NAMALWA (cell line): ENCODE data around the gene RIN3.

Experiments used
- DNase-seq: peaks from one replicate; pipeline ENCODE4 v3.0.0-alpha.2; 2015; ENCODE audit warnings: low spot score

Gene RIN3

GRCh38 chr14:92714739-92715307, 201.2 kb downstream of the RIN3 start:
- DNase-seq = peak; percentile 84

DNA sequence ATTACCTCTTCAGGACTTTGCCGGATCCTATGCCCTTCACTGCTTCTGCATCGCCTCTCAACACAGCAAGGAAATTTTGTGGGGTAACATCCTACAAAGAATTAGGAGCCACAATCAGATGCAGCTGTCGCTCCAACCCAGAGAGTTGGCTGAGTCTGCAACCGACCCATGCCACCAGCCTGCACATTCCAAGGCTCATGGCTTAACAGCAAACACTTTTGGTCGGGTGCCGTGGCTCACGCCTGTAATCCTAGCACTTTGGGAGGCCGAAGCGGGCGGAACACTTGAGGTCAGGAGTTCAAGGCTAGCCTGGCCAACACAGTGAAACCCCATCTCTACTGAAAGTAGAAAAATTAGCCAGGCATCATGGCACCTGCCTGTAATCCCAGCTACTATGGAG, 202.6 kb downstream of the RIN3 start:
- DNase-seq = no peak

- DNase-seq = no peak
These were observed 204.0 kb downstream of the RIN3 start for GRCh38 chr14:92717571-92718042.

DNA sequence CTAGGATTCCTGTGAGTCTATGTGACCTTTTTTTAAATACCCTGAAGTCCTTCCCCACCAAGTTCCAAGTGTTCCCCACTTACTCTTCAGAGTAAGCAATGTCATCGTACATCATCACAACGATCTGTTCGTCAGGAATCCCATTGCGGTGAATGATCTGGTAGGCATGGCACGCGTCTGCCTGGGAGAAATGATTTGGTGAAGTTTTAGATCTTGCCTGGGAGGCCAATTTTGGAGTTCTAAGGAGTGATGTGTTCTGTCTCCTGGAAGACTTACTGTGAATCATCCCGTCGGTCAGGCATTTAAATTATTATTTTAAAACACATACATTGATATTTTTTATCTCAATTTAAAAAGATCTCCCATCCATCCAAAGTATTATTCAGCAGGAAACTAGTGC, 205.1 kb downstream of the RIN3 start:
- no peak for DNase-seq

DNA sequence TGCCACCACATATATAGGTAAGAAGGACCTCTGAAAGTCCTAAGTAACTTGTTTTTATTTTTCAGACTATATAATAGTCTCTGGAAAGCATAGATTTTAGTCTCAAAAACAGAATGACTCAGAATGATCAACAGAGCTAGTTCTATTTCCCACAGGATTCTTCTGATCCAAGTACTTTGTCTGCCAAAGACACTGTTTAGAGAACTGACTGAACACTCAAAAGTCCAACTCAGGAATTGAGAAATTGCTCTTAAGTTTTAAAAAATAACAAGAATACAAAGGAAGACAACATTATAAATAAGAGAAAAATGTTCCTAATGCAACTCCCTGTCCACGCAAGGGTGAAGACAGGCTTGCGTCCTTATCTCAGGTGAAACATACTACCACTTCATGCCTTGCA, 205.8 kb downstream of the RIN3 start:
- DNase-seq = no peak

- no peak for DNase-seq
These were observed 206.3 kb downstream of the RIN3 start for GRCh38 chr14:92719890-92720323.

DNA sequence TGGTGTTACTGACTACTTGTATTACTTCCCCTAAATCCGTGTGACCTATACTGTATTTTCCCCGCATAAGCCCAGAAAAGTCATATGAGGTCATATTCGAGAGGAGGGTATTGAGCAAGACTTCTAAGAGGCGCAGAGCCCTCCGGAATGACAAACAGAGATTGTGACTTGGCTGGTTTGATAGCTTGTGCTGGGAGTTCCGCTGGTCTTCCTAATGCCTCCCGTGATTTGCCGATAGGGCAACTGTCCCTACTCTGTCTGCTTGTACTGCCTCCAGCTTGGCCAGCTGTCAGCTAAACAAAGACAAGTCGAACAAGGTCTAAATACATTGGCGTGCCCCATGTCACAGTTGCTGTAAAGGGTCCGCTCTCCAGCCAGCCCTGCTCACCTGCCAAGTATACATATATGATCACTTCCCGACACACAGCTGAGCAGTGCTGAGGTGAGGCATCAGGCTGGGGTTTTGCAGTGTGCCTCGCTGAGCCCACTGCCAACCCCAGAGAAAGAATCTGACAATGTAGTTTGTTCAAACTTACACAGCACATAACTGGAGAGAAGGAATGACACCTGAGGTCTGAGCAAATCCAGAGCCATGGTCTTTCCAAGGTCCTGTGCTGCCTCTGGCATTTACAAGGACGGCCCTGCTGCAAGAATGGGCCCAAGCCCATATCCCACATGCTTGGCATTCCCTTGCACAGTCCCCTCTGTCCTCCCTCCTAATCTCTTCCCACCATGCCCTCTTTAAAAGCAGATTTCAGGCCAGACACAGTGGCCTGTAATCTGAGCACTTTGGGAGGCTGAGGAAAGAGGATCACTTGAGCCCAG, 211.1 kb downstream of the RIN3 start:
- no peak for DNase-seq

- no peak for DNase-seq
These were observed 212.8 kb downstream of the RIN3 start for GRCh38 chr14:92726135-92726932.

- DNase-seq = no peak
These were observed 213.3 kb downstream of the RIN3 start for GRCh38 chr14:92726933-92727262.

DNA sequence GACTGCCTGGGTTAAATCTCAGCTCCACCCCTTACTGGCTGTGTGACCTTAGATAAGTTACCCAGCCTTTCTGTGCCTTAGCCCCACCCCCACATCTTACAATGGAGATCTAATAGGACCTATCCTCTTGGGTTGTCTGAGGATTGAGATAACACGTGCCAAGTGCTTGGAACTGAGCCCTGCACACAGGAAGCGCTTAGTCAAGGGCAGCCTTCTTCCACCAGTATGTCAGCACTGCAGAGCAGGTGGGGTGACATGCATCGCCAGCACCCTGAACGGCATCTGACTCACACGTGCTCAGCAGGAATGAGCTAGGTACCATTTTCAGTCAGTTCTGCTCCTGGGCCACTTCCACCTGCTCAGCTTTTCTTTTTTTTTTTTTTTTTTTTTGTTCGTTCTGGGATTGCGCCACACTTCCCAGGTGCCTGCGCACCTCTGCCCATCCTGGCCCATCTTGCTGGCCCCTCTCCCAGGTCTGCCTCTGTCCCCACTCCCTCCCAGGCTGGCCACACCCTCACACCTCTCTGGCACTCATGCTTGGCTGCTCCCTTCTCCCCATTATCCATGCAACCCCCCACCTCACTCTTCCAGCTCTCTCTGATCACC, 215.3 kb downstream of the RIN3 start:
- peak; percentile 30 for DNase-seq

GRCh38 chr14:92729634-92730358, 216.2 kb downstream of the RIN3 start:
- DNase-seq = no peak

DNA sequence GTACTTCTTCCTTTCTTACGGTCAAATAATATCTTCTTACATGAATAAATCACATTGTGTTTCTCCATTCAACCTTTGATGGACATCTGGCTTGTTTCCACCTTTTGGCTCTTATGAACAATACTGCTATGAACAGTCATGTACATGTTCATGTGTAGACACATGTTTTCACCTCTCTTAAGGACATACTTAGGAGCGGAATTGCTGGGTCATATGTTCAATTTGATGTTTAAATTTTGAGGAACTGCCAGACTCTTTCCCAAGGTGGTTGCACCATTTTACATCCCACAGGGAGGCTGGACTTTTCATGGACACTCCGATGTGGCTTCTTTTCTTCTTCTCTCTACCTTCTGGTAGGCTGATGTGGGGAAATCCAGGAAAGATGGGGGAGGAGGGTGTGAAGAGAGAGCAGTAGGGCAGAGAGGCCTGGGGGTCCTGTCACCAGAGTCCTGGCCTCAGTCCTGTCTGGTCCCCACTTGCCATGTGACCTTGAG, 218.1 kb downstream of the RIN3 start:
- no peak for DNase-seq

- no peak for DNase-seq
These were observed 219.4 kb downstream of the RIN3 start for GRCh38 chr14:92733007-92733406.

DNA sequence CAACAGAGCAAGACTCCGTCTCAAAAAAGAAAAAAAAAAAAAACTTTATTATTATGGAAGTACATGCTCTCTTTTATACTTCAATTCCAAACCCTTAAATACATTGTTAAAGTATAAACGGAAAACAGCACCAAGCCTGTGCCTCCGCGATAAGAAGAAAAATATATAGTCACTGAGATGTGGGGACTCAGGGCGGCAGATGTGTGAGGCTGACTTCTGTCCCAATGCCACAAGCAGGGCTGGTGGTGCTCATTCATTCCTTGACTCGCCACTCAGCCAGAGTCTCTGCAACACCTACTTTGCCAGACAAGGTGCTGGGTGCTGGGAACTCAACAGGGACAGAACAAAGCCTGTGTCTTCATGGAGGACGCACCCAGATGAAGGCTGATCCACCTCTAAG, 221.0 kb downstream of the RIN3 start:
- DNase-seq = no peak

DNA sequence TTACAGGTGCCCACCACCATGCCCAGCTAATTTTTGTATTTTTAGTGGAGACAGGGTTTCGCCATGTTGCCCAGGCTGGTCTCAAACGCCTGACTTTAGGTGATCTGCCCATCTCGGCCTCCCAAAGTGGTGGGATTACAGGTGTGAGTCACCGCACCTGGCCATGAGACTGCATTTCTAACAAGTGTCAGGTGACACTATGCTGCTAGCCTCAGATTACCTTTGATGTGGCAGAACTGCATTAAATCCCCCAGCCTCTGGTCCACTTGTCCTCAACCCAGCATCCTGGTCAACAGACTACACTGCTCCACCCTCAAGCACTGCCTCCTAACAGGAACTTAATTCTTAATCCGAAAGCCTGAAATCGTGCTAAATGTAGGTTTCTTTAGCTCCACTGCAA, 221.8 kb downstream of the RIN3 start:
- DNase-seq = no peak

DNA sequence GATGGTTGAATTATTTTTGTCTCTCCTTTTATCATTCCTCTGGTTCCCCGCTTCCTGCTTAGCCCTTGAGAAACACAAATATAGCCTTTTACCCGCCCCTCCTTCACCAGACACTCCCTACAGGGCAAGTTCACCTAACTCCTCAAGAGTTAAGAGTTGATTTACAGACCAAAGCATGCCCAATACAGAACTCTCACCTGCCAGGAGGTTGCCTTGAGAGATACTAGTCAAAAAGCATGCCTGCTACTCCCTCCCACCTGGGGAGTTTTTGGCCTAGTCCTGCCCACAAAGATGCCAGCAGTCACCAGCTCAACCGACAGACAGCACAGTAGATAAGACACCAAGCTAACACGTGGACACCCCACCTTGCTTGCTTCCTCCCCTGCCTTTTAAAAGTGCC, 223.6 kb downstream of the RIN3 start:
- DNase-seq = no peak

- DNase-seq = no peak
These were observed 224.1 kb downstream of the RIN3 start for GRCh38 chr14:92737619-92738188.
